ENCODE measurements around the gene COL18A1.

GRCh38 chr21:45448810-45449657, 44.1 kb downstream of the COL18A1 start:
- TF ChIP-seq CTCF (optimal IDR thresholded peaks at IDR 0.05 in 1 of 3, IDR thresholded peaks at IDR 0.05 in 1 of 3, conservative IDR thresholded peaks at IDR 0.05 in 1 of 3; ENCODE audit: extremely low read depth in 1 of 3, insufficient read depth in 2 of 3, low read length in 3 of 3) (no peak), EZH2 (IDR thresholded peaks at IDR 0.05; ENCODE audit: low read length) (no peak)

All from keratinocyte (primary cell).